GM21367 (cell line): ENCODE results near the gene CD86.

ENCODE experiments used
- ATAC-seq: cut with Tn5 transposase; IDR thresholded peaks from one replicate; pipeline ENCODE4 v1.9.1; 2021; ENCODE audit not compliant: unreplicated experiment

CD86 gene

DNA sequence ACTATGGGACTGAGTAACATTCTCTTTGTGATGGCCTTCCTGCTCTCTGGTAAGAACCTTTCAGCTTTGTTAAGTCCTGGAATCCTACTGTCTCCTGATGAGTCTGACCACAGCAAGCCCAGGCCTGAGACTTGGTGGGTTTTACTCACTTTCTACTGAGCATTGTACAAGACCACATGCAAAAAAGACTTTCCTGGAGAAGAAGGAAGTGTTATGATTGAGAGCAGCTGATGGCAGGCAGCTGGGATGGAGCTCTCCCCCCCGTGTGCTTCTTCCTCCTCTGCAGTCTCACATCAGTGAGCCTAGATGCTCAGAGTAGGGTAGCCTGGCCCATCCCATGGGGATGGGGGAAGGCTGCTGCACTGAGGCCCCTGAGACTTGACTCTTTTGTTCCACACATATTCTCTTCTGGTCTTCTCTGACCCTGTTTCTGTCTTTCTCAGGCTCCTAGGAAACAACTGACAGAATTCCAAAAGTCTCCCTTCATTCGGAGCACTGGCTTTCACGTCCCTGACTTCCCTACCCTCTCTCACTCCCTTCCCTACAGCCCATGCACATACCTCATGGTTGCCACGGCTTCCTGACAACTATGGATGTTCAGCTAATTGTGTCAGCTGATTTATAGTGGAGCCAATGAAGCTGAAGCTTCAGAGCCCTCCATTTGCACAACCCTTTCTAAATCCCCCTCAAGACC lies 36.6 kb downstream of the CD86 start:
- peak; percentile 36 for ATAC-seq

DNA sequence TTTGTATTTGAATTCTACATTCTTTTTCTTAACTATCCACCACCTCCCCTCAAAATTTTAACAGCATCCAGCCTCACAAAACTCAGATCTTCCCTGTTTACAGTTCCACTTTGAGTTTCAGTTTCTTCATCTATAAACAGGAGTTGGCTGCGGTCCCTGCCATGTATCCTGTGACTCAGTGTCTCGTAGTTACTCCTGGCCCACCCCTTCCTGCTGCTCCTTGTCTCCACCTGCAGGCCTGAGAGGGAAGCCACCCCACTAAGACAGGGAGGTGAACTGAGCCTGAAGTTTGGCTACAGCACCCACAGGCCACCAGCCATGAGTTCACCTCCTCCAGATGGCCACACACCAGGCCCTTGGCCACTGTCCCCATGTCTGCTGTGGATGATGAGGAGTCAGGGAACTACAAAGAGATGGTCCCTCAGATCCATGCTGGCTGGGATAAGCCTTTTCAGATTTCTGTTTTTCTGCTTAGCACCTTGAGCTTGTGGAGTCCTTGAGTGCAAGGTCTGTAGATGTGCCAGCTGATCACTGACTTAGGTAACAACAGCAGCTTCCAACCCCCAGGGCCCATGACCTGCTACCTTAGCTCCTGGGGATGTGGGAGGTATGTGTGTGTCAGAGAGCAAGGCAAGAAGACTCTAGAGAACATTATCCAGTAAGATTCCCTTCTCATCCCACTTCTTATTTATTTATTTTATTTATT lies 37.5 kb downstream of the CD86 start:
- no peak for ATAC-seq

DNA sequence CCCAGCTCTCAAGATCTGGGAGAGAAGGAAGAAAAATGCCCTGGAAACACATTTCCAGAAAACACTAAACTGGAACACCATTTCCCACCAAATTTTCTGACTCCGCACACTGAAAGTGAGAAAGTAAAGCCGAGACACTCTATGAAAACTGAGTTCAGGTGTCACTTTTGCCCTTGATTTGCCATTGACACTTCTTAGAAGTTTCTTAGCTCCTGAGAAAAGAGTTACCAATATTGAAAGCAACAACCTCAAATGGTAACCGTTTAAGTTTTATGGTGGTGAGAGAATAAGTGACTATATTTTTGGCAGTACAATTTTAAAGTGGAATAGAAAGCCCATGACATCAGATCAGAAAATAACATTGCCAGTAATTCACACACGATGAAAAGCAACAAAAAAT lies 39.0 kb downstream of the CD86 start:
- peak; percentile 30 for ATAC-seq

DNA sequence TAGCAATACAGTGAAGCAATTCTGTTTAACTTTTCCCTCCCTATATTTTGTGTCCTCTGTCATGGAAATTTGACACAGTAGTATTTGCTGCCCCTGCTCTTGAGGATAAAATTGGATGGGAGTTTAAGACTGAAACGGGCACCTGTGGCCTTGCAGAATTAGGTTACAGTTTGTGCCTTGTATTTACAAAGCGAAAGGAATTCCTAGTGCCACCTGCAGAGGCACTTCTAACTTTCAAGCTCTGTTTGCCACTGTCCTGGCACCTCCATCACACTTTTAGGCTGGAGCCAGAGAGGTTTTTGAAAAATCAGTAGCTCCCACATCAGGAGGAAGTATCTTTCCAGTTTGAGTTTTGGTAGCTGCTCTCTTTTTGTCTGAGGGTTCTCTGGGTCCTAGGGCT lies 39.5 kb downstream of the CD86 start:
- ATAC-seq, result no peak

DNA sequence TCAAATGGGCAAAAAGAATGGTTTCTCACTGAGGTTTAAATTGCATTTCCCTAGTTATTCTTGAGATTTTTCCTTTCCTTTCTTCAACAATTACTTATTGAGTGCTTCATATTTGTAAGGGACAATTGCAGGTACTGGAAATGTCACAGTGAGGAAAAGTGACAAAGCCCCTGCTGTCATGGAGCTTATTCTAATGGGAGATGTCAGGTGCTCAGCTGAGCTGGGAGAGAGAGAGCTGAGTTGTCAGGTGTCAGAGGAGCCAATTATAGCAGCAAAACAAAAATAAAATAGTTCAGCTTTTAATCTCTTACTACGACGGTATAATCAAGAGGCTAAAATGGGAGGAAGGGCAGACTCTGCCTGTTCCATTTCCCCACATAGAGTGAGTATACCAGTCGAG lies 42.0 kb downstream of the CD86 start:
- ATAC-seq, result no peak

DNA sequence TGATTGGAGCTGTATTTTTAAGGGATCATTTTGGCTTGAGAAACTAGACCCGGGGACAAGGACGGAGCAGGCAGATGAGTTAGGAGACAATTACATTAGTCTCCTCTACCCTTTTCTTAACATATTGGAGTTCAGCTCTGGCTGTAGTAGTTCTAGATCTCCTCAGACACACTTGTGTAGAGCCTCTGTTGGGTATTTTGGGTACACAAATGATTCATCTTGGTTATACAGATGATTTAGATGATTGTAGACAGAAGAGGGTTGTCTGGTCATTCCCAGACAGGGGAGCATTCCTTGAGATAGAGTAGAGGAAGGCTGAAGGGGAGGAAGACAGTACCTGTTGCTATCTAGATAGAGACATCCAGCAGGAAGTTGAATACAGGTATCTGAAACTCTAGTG lies 43.4 kb downstream of the CD86 start:
- no peak for ATAC-seq

DNA sequence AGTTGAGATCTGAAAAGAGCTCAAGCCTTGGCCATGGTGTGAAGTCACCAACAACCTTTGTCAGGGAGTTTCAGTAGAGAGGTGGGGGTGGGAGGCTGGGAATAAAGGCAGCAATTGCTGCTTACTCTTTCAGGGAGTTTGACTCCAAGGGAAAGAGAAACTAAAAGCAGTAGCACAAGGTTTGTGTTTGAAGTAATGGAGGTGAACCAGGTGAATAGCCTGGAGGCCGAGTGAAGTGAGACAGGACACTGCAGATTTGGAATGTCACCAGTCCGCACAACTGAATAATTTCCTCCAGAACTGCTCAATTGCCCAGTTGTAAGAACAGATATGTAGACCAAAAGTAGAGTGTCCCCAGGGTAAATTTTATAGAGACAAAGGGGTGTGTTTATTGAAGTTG lies 44.1 kb downstream of the CD86 start:
- no peak for ATAC-seq

DNA sequence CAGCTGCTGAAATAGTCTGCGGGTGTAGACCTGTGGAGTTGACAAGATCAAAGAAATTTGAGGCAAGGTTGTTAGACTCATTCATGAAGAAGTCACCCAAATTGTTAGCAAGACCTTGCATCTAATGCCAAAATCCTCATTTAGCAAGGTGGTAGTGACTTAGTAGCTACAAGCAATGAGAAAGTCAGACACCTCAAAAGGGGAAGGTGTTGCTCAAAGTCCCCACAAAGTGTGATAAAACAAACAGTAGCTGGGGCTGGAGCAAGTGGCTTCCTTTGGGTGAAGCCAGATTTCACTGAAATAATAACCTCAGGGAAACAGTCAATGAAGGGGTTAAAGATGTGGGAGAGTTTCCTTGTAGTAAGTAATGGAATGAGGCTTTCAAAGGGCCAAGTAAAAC lies 44.9 kb downstream of the CD86 start:
- no peak for ATAC-seq

DNA sequence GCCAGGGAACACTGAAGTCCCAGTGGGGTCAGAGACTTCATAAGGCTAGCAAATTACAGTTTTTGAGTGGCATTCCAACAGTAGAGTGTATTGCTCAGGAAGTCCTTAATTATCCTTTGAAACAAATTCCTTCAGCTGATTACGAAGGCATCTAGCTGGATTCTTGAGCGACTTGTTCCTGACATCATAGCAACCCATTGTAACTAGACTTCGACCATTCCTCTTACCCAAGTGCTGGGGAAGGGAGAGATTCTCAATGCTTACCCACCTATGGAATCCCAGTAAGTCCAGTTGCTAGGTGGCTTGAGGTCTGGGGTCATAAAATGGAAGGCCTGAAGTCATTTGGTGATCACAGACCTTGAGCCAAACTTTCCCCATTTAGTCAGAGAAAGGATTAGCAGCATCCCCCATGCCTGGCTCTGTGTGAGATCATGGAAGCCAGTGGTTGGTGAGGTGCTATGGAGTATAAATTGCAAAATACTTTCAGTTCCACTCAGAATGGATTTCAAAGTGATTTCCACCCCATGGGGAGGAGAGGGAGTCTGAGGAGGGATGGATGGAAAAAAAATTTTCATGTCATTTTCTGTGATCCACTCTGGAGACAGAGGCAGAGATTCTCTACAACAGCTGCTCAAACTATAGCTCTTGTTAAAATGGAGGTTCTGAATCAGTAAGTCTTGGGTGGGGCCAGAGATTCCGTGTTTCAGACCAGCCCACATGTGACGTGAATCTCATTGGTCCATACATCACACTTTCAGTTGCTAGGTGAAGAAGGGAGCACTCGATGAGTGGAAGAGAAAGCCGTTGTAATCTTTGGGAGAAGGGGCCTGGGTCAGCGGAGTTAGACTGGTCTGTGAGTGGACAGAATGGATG lies 45.7 kb downstream of the CD86 start:
- peak; percentile 32 for ATAC-seq

DNA sequence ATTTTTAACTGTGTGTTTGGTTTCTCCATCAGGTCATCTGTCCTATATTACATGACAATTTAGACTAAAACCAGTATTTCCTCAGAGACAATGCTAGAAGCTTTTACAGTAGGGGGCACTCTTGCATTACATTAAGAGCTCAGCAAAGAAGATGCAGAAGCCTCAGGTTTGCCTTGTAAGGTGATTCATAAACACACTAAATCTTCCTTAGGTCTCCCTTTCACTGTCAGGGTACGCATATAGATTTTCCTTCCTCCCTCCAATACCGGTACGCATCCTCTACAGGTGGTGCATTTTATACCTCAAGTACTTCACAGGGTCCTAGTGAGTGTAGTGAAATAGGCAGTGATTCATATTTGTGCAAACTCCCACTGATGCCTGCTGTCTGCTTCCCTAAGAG lies 46.5 kb downstream of the CD86 start:
- ATAC-seq, result peak; percentile 34

DNA sequence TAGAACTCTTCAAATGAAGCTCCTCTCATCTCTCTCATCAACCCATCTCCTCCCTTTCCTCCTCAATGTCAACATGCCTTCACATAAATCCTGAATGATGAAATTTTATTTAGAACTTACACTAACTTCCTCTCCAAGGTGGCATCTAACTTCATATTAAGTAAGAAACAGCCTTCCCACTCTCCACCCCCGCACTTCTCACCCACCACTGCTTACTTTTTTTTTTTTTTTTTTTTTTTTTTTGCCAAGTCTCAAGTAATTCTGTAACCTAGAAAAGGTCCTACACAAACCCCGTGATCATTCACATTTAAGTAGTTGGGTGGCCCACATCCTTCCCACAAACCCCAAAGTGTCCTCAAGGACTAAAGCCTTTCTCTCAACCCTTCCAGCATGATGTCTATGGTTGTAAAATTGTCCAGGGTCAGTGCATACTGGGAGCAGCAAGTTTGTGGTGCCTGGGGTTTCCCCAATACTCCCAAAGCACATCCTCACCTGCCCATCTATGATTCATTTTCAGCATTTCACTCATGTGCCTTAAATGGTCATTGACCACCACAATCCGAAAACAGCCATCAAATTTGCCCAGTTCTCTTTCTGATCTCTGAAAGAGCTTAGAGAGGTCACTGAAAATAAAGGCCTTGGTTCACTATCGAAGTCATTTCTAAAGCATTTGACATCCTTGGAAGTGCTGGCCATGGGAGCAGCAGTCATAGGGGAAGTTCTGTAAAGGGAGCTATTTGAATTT lies 47.2 kb downstream of the CD86 start:
- ATAC-seq, result peak; percentile 25

DNA sequence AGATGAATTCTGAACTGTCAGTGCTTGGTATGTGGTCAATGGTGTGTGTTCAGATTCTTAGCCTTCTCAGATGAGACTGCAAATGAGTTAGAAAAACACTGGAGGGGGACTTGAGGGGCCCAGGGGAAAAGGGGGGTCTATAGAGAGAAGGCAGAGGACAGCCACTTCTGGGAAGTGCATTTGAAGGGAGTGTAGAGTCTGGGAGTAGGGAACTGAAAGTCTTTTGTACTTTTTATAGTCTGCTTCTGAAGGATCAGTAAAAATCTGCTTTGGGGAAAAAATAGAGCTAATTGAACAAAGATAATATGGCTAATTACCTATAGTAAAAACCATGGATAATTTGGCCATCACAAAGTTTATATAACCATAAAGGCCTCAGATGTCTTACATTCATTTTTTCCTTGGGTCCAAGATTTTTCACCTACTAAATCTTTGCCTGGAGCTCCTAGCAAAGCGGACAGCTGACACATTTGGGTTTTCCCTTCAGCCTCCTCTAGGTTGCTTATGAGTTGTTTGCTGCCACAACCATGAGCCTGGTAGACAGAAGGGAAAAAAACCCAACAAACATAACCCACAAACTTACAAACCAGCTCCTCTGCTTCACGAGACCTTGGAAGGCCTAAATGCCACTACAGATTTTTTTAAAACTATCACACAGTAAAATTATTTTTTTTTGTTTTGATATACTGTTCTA lies 48.8 kb downstream of the CD86 start:
- ATAC-seq, result no peak

DNA sequence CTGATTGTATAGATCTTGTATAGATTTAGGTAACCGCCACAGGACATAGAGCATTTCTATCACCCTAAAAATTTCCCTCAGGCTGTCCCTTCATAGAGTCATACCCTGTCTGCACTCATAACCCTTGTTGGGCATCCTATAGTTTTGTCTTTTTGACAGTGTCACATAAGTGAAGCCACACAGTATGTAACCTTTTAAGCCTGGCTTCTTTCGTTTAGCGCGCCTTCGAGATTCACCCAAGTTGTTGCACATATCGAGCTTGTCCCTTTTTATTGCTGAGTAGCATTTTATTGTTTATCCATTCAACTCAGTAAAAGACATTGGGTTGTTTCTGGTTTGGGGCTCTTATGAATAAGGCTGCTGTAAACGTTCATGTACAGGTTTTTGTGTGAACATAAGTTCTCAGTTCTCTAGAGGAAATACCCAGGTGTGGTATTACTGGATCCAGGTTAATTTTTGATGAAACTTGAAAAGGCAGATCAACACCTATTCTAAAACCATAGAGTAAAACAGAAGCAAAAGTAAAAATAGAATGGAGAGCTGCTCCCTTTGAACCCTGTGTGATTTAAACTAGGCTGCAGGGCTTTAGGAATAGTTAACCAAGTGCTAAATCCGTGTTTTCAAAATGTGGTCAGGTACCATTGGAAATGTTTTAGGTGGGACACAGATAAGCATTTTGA lies 49.5 kb downstream of the CD86 start:
- no peak for ATAC-seq

DNA sequence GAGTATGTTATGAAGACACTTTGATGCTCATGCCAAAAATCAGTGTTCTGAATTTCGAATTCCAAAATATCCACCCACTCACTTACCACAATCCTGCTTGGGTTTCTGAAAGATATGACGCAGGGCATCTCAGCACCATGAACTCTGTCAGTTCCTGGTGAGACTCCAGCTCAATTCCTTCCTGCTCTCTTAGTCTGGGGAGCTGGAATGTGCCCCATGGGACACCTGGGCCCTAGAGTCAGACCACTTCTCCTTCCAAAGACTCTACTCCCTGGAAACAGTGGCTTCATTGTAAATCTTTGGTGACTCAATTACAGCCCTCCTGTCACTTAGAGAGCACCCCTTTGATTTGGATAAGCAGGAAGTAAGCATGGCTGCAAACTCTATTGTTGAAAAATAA lies 50.5 kb downstream of the CD86 start:
- no peak for ATAC-seq

DNA sequence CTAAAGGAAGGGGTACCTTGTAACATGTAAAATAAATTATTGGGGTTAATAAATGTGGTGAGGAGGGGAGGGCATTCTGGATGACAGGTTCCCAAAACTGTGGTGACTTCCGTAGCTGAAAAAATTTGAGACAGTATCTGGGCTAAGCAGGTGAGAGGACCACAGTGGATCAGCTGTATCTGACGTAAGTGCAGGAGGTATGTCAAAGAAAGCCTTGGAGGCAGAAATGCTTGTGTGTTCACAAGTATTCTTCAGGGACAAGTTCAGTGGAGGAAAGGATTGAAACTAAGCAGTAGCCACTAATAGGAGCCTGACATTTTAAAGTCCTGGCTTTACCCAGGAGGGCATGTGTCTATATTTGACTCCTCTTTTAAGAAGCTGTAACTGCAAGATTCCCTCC lies 52.0 kb downstream of the CD86 start:
- ATAC-seq, result no peak

DNA sequence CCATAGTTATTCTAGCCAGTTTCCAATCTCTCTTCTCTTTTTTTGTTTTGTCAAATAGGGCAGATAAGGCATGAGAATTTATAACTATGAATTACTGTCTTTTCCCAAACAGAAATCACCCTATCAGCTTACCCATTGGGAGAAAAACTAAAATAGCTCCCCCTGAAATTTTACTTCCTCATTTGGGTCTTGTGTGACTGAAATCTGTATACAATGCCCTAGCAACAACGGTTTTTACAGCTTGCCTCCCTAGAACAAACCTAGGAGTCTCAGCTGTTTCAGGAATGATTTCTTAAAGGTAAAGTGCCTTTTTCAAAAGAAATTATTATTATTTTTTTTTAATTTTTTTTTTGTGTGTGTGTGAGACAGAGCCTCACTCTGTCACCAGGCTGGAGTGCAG lies 56.8 kb downstream of the CD86 start:
- no peak for ATAC-seq

DNA sequence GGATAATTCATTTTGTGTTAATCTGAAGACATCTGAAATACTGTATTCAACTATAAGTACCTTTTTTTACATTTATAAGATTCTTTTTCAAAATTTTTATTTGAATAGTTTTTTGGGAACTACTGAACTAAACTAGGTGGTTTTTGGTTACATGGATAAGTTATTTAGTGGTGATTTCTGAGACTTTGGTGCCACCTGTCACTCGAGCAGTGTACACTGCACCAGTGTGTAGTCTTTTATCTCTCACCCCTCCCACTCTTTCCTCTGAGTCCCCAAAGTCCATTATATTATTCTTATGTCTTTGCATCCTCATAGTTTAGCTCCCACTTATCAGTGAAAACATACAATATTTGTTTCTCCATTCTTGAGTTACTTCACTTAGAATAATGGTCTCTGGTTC lies 57.6 kb downstream of the CD86 start:
- ATAC-seq, result no peak

DNA sequence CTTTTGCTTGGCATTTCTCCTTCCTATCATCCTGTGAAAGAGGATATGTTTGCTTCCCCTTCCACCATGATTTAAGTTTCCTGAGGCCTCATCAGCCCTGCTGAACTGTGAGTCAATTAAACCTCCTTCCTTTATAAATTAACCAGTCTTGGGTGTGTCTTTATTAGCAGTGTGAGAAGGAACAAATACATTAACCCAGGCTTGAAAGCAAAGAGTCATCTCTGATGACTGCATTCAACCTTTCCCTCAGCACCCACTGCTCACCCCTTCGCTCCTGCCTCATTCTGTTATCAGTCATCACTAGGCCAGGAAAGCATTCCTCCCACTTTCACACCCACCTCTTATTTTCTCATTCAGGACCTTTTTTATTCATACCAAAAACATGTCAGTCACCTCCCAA lies 68.7 kb downstream of the CD86 start:
- ATAC-seq, result no peak

DNA sequence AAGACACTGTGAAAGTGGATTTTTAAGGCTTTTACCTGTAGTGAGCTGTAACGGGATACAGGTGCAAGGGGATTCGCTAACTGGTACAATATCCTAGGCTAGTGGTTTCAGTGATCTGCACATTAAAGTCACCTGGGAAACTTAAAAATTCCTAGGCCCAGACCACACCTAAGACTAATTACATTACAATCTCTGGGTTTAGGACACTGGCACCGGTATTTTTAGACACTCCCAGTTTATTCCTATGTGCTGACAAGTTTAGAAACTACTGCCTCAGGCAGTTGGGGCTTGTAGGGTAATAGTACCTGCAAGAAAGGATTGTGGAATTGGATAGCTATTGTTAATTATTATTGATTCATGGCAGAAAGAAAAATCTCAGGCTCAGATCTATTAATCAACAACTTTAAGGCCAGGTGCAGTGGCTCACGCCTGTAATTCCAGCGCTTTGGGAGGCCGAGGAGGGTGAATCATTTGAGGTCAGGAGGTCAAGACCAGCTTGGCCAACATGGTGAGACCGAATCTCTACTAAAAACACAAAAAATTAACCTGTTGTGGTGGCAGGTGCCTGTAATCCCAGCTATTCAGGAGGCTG lies 77.9 kb downstream of the CD86 start:
- ATAC-seq, result no peak

DNA sequence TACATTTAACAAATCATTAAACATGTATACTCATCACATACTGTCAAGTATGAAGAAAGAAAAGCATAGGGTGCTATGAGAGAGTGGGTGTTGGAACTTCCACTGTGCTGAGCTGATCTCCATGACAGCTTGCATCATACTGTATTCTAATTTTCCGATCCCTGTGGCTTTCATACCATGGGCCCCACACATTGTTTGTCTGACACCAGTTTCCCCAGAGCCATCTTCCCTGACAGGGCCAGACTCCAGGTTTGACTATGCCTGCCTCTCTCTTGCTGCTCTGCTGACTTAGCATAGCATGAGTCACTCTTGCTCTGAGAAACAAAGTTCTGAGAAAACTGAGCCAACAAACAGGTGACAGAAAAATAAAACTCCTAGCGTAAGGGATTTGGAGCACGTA lies 91.3 kb downstream of the CD86 start:
- ATAC-seq, result peak; percentile 81
